SKM-1 treated with dmso at 0.1 percent for 144 hours (cell line): ENCODE data around the gene FRMD4A.
"Not testable (repeated sequence)": the region's sequence is repeated elsewhere in the genome, so short reads cannot be mapped to it uniquely, and the experiment has no call there.

ENCODE experiments used
- DNase-seq: peaks from one replicate; lab custom pipeline; 2025; ENCODE audit not compliant: unreplicated experiment; lab: John Stamatoyannopoulos, UW

The FRMD4A gene

GRCh38 chr10:13773496-13774170 lies 557.1 kb downstream of the FRMD4A start:
- no peak for DNase-seq

- no peak for DNase-seq
These were observed 557.7 kb downstream of the FRMD4A start for GRCh38 chr10:13773043-13773442.

- DNase-seq: no peak
These were observed 558.7 kb downstream of the FRMD4A start for GRCh38 chr10:13771992-13772391.

GRCh38 chr10:13770760-13771493 lies 559.8 kb downstream of the FRMD4A start:
- no peak for DNase-seq

DNA sequence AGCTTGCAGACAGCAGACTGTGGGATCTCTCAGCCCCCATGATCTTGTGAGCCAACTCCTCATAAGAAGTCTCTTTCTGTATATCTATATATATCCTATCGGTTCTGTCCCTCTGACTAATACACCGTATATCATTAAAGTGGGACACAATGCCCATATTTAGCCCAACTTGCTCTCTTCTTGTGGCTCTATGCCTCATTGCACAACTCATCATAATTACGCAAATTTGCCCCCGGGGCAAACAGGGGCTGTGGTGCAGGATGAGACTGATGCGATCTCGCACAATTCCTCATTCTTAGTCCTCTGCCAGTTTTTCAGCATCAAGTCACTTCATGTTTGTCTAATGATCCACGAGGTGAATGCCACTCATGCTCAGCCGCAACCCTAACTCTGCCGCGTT lies 560.8 kb downstream of the FRMD4A start:
- DNase-seq: no peak

DNA sequence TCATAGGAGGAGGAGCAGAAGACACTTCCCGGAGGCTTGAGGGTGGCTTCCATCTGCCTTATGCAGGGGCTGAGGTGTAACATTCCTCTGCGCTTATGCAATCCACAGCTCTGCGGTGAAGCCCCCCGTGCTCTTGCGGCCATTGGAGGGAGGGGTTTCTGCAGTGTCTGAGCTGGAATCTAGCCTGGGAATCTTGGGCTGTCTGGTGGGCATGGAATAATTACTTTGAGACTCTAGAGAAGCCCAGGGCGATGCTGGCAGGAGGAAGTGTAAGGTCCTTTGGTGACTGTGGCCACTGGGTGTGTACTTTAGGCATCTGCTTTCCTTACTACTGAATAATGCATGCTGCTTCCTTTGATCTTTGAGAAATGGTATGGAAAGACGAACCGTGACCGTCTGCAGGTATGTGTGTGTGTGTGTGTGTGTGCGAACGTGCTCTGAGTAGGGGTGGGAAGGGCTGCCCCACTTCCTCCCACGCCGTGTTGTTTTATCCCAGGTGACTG lies 563.0 kb downstream of the FRMD4A start:
- DNase-seq: no peak

DNA sequence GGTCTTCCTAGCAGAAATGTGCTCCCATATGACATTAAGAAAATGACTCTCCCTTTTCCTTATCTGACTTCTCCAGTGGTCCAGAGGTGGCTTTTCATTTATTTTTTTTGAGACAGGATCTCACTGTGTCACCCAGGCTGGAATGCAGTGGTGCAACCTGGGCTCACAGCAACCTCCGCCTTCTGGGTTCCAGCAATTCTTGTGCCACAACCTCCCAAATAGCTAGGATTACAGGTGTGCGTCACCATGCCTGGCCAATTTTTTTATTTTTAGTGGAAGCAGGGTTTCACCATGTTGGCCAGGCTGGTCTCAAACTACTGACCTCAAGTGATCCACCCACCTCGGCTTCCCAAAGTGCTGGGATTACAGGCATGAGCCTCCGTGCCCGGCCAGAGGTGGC lies 563.6 kb downstream of the FRMD4A start:
- not testable (repeated sequence) for DNase-seq

- DNase-seq: no peak
These were observed 564.9 kb downstream of the FRMD4A start for GRCh38 chr10:13765641-13766341.

DNA sequence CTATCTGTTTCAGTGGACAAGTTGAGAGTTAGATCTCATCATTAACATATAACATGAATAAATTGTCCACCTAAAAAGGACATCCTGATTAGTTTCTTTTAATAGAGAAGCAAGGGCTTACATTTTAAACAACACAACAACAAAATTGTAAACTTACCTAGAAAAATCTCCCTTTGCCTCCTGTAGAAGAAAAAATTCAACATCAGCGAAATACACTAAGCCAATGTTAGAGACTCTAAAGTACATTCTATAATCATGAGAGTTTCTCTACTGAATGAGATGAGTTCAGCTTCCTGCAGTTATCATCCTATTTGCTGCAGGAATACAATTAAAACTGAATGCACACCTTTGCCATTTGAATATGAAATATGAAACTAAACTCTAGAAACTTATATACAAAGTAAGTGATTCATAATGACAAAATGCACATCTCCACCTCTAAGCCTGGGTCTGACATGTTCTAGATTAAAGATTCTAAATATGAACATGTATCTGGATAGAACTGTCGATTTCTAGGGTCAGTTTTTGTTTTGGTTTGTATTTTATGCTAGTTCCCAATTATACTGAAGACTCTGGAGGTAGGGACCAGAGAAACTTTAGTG lies 569.1 kb downstream of the FRMD4A start:
- no peak for DNase-seq

GRCh38 chr10:13759168-13759567 lies 571.6 kb downstream of the FRMD4A start:
- DNase-seq: no peak

- no peak for DNase-seq
These were observed 572.0 kb downstream of the FRMD4A start for GRCh38 chr10:13758756-13759155.

- no peak for DNase-seq
These were observed 572.4 kb downstream of the FRMD4A start for GRCh38 chr10:13758312-13758711.

DNA sequence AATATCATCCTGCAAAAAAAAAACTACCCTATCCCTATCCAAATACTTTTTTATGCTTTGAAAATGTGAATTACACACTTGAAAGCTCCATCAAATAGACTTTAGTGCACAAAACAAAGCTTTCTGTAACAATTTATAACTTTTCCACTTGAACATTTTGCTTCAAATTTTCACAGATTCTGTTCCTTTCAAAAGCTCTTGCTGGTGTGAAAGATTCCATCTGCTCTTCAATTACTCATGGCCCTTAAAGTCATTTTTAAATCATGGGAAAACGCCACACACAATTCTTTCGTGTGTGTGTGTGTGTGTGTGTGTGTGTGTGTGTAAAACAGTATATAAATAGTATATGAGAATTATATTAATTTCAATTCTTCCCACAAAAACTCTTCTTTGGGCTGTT lies 576.4 kb downstream of the FRMD4A start:
- no peak for DNase-seq

- DNase-seq: no peak
These were observed 579.4 kb downstream of the FRMD4A start for GRCh38 chr10:13751191-13751764.

- DNase-seq: no peak
These were observed 580.2 kb downstream of the FRMD4A start for GRCh38 chr10:13750299-13751190.

DNA sequence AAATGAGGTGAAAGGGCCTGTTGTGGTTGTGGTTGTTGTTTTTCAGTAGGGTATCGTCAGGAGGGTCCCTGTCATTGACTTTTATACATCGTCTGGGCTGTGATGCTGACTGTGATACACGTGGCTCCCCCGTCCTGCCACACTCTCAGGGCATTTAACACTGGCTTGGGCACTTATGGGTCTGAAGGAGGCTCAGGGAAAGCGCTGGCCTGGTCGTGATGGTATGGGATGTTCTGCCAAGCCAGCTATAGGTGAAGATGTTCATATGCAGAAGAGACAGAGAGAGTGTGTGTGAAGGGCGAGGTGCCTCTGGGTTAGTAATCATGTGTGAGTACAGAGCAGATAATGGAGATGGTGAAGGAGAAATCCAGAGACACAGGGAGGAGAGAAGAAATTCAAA lies 585.5 kb downstream of the FRMD4A start:
- DNase-seq: no peak

- DNase-seq: no peak
These were observed 586.8 kb downstream of the FRMD4A start for GRCh38 chr10:13743963-13744362.

- no peak for DNase-seq
These were observed 587.5 kb downstream of the FRMD4A start for GRCh38 chr10:13743101-13743693.

DNA sequence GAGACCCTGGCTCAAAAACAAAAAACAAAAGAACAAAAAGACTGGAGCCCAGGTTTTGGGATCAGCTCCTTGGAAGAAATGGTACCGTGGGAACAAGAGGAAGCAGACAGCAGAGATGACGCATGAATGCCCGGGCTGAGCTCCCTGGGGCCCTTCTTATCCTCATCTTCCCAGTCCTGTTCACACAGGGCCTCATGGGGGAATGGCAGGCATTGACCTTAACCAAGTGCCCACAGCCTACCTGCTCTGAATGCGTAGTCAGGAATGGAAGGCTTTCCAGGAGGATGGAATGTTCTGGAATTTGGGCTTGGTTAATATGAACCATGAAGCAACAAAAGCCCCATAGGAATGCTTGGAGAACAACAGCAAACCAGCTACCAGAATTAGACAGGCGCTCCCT lies 589.3 kb downstream of the FRMD4A start:
- no peak for DNase-seq

DNA sequence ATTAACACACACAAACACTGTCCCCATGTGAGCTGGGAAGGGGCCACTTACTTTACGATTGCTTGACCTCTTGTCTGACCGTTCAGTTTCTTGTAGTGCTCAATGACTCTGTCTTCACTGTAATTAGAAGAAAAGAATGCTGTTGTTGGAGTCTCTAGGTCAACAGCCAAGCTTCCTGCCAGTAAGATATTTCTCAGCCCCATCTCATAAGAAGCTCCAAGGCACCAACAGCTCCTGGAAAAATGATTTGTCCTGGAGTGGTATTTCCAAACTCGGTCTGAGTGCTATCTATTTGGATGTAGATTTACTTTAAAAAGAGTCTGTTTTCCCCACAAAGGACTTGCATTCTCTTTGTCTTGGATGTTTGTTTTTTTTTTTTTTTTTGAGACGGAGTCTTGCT lies 590.3 kb downstream of the FRMD4A start:
- no peak for DNase-seq
